ENCODE results near the gene PAIP1. TPM values are rescaled to one million over a fixed set of nuclear protein-coding genes. Genes with fewer than 3 reads are reported as not detected.
"Not testable (repeated sequence)": the region's sequence is repeated elsewhere in the genome, so short reads cannot be mapped to it uniquely, and the experiment has no call there.

PAIP1 gene
- total and polyA plus RNA-seq, 10 donors = 24.9 to 65.2 (median 43.8) TPM

- 27 to 38% (median 32%) methylated on average over 4 of the region's 4 CpGs for WGBS, 5 donors
- H3K27ac ChIP-seq = peak overlapping the region in 3 of 8 donors; percentile 88 to 91 (median 91)
- peaks cover 6 to 29% (median 22%) of the 10 kb centered on the region in 6 donors for H3K4me1 ChIP-seq
- TF ChIP-seq POLR2A (IDR thresholded peaks at IDR 0.05) (no peak), POLR2AphosphoS5 (IDR thresholded peaks at IDR 0.05) (no peak), CTCF (IDR thresholded peaks at IDR 0.05 in 8 of 11, conservative IDR thresholded peaks at IDR 0.05 in 3 of 11) (no peak)
- no peaks in the 10 kb centered on the region for H3K9me3 ChIP-seq
- DNase-seq = no peak
- peaks cover 0 to 1% (median 0%) of the 10 kb centered on the region in 6 donors for H3K36me3 ChIP-seq
- intact Hi-C loops (cut with DNase I; ENCODE audit: low total_unique reads) = no loop called here
- H3K27me3 ChIP-seq (replicated peaks in 1 of 7) = no peaks in the 10 kb centered on the region
- peak overlapping the region in 5 of 8 donors; percentile 50 to 76 (median 53) for H3K4me3 ChIP-seq
Measured at GRCh38 chr5:43514025-43514424, 42.9 kb downstream of the PAIP1 start.

GRCh38 chr5:43511062-43511461 is 45.8 kb downstream of the PAIP1 start:
- H3K27ac ChIP-seq; intact Hi-C loops (cut with DNase I; ENCODE audit: low total_unique reads); H3K9me3 ChIP-seq; DNase-seq; H3K27me3 ChIP-seq (replicated peaks in 1 of 7); H3K4me3 ChIP-seq: not testable (repeated sequence)
- H3K36me3 ChIP-seq = peaks cover 0 to 16% (median 1%) of the 10 kb centered on the region in 6 donors
- 81 to 93% (median 92%) methylated on average over 3 to 36 of the region's 36 CpGs for WGBS, 5 donors
- H3K4me1 ChIP-seq = peaks cover 6 to 28% (median 22%) of the 10 kb centered on the region in 6 donors

GRCh38 chr5:43498581-43498980 is 58.3 kb downstream of the PAIP1 start:
- no peak for DNase-seq
- WGBS, 5 donors = 88 to 95% (median 91%) methylated on average over 2 of the region's 2 CpGs

GRCh38 chr5:43497311-43498104 is 59.4 kb downstream of the PAIP1 start:
- TF ChIP-seq POLR2A (IDR thresholded peaks at IDR 0.05) = no peak
- no peak for TF ChIP-seq POLR2AphosphoS5 (IDR thresholded peaks at IDR 0.05)
- TF ChIP-seq CTCF (IDR thresholded peaks at IDR 0.05 in 8 of 11, conservative IDR thresholded peaks at IDR 0.05 in 3 of 11) = no peak
- no peak overlapping the region for H3K27ac ChIP-seq
- H3K9me3 ChIP-seq = no peaks in the 10 kb centered on the region
- no peaks in the 10 kb centered on the region for H3K4me1 ChIP-seq
- intact Hi-C loops (cut with DNase I; ENCODE audit: low total_unique reads) = no loop called here
- DNase-seq = no peak
- H3K36me3 ChIP-seq = peaks cover 0 to 13% (median 0%) of the 10 kb centered on the region in 6 donors
- 82 to 97% (median 94%) methylated on average over 5 of the region's 5 CpGs for WGBS, 5 donors
- H3K4me3 ChIP-seq = no peak overlapping the region
- no peaks in the 10 kb centered on the region for H3K27me3 ChIP-seq (replicated peaks in 1 of 7)

More at GRCh38 chr5:43498581-43498980, 58.3 kb downstream of the PAIP1 start:
- Histone ChIP-seq H3K4me1 (no peaks in the 10 kb centered on the region), H3K36me3 (peaks cover 0 to 19% (median 0%) of the 10 kb centered on the region in 6 donors), H3K27me3 (replicated peaks in 1 of 7) (no peaks in the 10 kb centered on the region), H3K27ac (no peak overlapping the region), H3K9me3 (no peaks in the 10 kb centered on the region), H3K4me3 (no peak overlapping the region)
- TF ChIP-seq CTCF (IDR thresholded peaks at IDR 0.05 in 8 of 11, conservative IDR thresholded peaks at IDR 0.05 in 3 of 11) = no peak
- TF ChIP-seq POLR2A (IDR thresholded peaks at IDR 0.05) = no peak
- TF ChIP-seq POLR2AphosphoS5 (IDR thresholded peaks at IDR 0.05) = no peak
- intact Hi-C loops (cut with DNase I; ENCODE audit: low total_unique reads) = no loop called here
